ENCODE measurements around the gene POLR2E. TPM values are rescaled to one million over a fixed set of nuclear protein-coding genes. Genes with fewer than 3 reads are reported as not detected.

POLR2E gene
- total and polyA plus RNA-seq, 2 of the 8 experiments (the other 6 are each of a cell fraction or from before 2014, with no cell fraction given) = 281 to 381 TPM

GRCh38 chr19:1131718-1132551, 36.8 kb upstream of the POLR2E start:
- H4K5ac ChIP-seq (ENCODE audit: insufficient read length, low read depth, low read length) = peak overlapping the region; percentile 33
- CTCF ChIA-PET (ENCODE audit: partially characterized antibody) = interaction anchor here (0.7 to 4.5 kb wide), 9 partner anchors 8 to 195 kb away, joined by 3 to 24 read pairs (median 4); no protein-coding TSS in a partner anchor
- peak overlapping the region; percentile 52 to 67 for H3K4me2 ChIP-seq (ENCODE audit: insufficient read depth in 1 of 2, low read depth in 2 of 2, low read length in 2 of 2)
- H3K4me3 ChIP-seq (ENCODE audit: extremely low read depth in 1 of 4, insufficient read depth in 2 of 4, low read depth in 3 of 4, low read length in 4 of 4) = peak overlapping the region; percentile 11 to 52 (median 37); a peak in 7 of 8 replicates
- 33% methylated on average over 49 of the region's 64 CpGs; no CpG with 5 or more reads in 1 of the 2 experiments for WGBS, 2 experiments (ENCODE audit: extremely low coverage in 1 of 2, insufficient coverage in 1 of 2, insufficient read length in 1 of 2, insufficient replicate concordance in 2 of 2, low coverage in 1 of 2, low lambda C conversion rate in 2 of 2, missing lambda C conversion rate in 1 of 2)
- peaks cover 2 to 6% (median 4%) of the 10 kb centered on the region in 4 experiments; a peak in 4 of 8 replicates for H3K36me3 ChIP-seq (ENCODE audit: control insufficient read depth in 2 of 4, insufficient read depth in 4 of 4, low read length in 3 of 4)
- no peak overlapping the region for H2AK5ac ChIP-seq (ENCODE audit: low read depth, low read length)
- H3K14ac ChIP-seq (ENCODE audit: insufficient read length) = no peak overlapping the region
- H3K4me1 ChIP-seq (replicated peaks in 1 of 4; ENCODE audit: control insufficient read depth in 3 of 4, insufficient read depth in 4 of 4, low read length in 3 of 4) = peaks cover 0 to 15% (median 7%) of the 10 kb centered on the region in 4 experiments; a peak in 6 of 7 replicates
- H3K23me2 ChIP-seq (ENCODE audit: low read depth, low read length) = peaks cover 4% of the 10 kb centered on the region; the same call in 1 of the 2 replicates
- H2BK15ac ChIP-seq (ENCODE audit: low read length) = no peak overlapping the region
- no peaks in the 10 kb centered on the region; a peak in 1 of 4 replicates for H3K79me2 ChIP-seq (ENCODE audit: control insufficient read depth in 1 of 2, insufficient read depth in 2 of 2, low read length in 2 of 2)
- no peak for FAIRE-seq
- H2BK120ac ChIP-seq (replicated peaks; ENCODE audit: low read depth, low read length) = no peak overlapping the region
- peak overlapping the region; percentile 19; the same call in 1 of the 2 replicates for H3K18ac ChIP-seq (ENCODE audit: extremely low read depth, low read length)
- no peak overlapping the region for H2AFZ ChIP-seq (ENCODE audit: low read length)
- no peak overlapping the region; a peak in 1 of 7 replicates for H3K9ac ChIP-seq (replicated peaks in 1 of 4; ENCODE audit: extremely low read depth in 1 of 4, low read depth in 3 of 4, low read length in 3 of 4)
- peak overlapping the region; percentile 75; the same call in 1 of the 2 replicates for H2BK5ac ChIP-seq (ENCODE audit: low read depth, low read length)
- no peak overlapping the region for H3K56ac ChIP-seq (replicated peaks; ENCODE audit: insufficient read length, low read depth, low read length)
- no peak overlapping the region; the same call in 1 of the 2 replicates for H3K27ac ChIP-seq (ENCODE audit: low read depth, low read length)
- H3K23ac ChIP-seq (ENCODE audit: insufficient read length) = no peak overlapping the region
- no peak overlapping the region for H3K4ac ChIP-seq (replicated peaks; ENCODE audit: insufficient read length, low read depth, low read length)
- H2BK12ac ChIP-seq (ENCODE audit: low read depth, low read length) = no peak overlapping the region
- POLR2A ChIA-PET (ENCODE audit: partially characterized antibody) = interaction anchor here (1.3 to 1.7 kb wide), 2 partner anchors 14 to 36 kb away, joined by 5 to 10 read pairs; no protein-coding TSS in a partner anchor
- no peaks in the 10 kb centered on the region for H3K27me3 ChIP-seq (replicated peaks in 1 of 4; ENCODE audit: control insufficient read depth in 3 of 4, extremely low read depth in 1 of 4, insufficient read depth in 3 of 4, low read length in 3 of 4)
- H4K20me1 ChIP-seq (replicated peaks in 1 of 2; ENCODE audit: control insufficient read depth in 1 of 2, insufficient read depth in 2 of 2, low read length in 2 of 2) = peaks cover 4 to 12% of the 10 kb centered on the region in 2 experiments
- no peaks in the 10 kb centered on the region for H3K9me3 ChIP-seq (ENCODE audit: insufficient read depth in 2 of 2, low read depth in 1 of 2, low read length in 1 of 2)
- DNase-seq (ENCODE audit: low read depth in 1 of 2, low spot score in 2 of 2) = no peak
- H4K91ac ChIP-seq (replicated peaks; ENCODE audit: insufficient read length, low read length) = peak overlapping the region; percentile 65
- no peak overlapping the region for H4K8ac ChIP-seq (ENCODE audit: extremely low read depth, insufficient read depth, low read length)
- TF ChIP-seq EGR1 (IDR thresholded peaks at IDR 0.05; ENCODE audit: borderline replicate concordance, low read depth, low read length) = peak; percentile 67; the same call in 1 of the 2 replicates
- TF ChIP-seq CREB1 (IDR thresholded peaks at IDR 0.05) = no peak
- TF ChIP-seq SIN3A (conservative IDR thresholded peaks at IDR 0.05 in 1 of 2, IDR thresholded peaks at IDR 0.05 in 1 of 2; ENCODE audit: low read depth in 1 of 2, low read length in 2 of 2) = 0 out of 4 replicates have a peak, but pooled peaks of 1 of the 2 experiments have one; percentile 30
- no peak for TF ChIP-seq EZH2 (IDR thresholded peaks at IDR 0.05; ENCODE audit: low read depth, low read length, severe bottlenecking)
- peak; percentile 56; the same call in 1 of the 2 replicates for TF ChIP-seq GABPA (IDR thresholded peaks at IDR 0.05; ENCODE audit: borderline replicate concordance, insufficient read depth, low read length)
- H2BK20ac ChIP-seq (ENCODE audit: low read length) = no peak overlapping the region
- H3K79me1 ChIP-seq (ENCODE audit: low read depth, low read length) = peaks cover 14% of the 10 kb centered on the region
